Muscle of leg (tissue), 11 donors: ENCODE data around the gene UGT1A6. TPM values are rescaled to one million over a fixed set of nuclear protein-coding genes. Genes with fewer than 3 reads are reported as not detected.

ENCODE experiments used
- DNase-seq: peaks from one replicate; pipeline ENCODE4 v3.0.0; 2013
- H3K27ac ChIP-seq: one replicate; pipeline ENCODE4 v1.5.1; 2013; ENCODE audit warnings: mild to moderate bottlenecking, low read length, control low read depth
- H3K27me3 ChIP-seq: one replicate; pipeline ENCODE4 v1.6.1; 2013; ENCODE audit warnings: low read length; ENCODE audit not compliant: control insufficient read depth, insufficient read depth
- H3K36me3 ChIP-seq: one replicate; pipeline ENCODE4 v1.6.1; 2013; ENCODE audit warnings: low read length; ENCODE audit not compliant: control insufficient read depth, insufficient read depth
- H3K4me1 ChIP-seq: one replicate; pipeline ENCODE4 v1.6.1; 2013; ENCODE audit warnings: low read length; ENCODE audit not compliant: control insufficient read depth, insufficient read depth
- H3K4me3 ChIP-seq: one replicate; pipeline ENCODE4 v1.5.1; 2013; ENCODE audit warnings: low read length, control low read depth
- H3K9me3 ChIP-seq: replicated peaks from 2 replicates; pipeline ENCODE4 v1.6.1; 2013; ENCODE audit warnings: low read depth, low read length; ENCODE audit not compliant: control insufficient read depth
- WGBS: methylation state at CpG from one replicate; pipeline ENCODE4 v1.1.5; 2013; ENCODE audit warnings: missing lambda C conversion rate; ENCODE audit not compliant: insufficient coverage; 5-methylcytosine and 5-hydroxymethylcytosine counted together
- polyA plus RNA-seq, 8 donors: library from polyadenylated mRNA; unstranded; fragments of 120-200 nt; gene quantifications; one replicate each; pipeline versions ENCODE4 v1.2.1 to v1.2.3, GENCODE V29; 2013; ENCODE audit warnings: inconsistent platforms in 1 of 8, low replicate concordance in 1 of 8; ENCODE audit not compliant: insufficient read length in 8 of 8, insufficient read depth in 1 of 8
- total RNA-seq: library from RNA; stranded (reverse); fragments of 120-200 nt; gene quantifications from one replicate; pipeline ENCODE4 v1.2.4, GENCODE V29; 2013

The UGT1A6 gene
- total and polyA plus RNA-seq, 9 donors: 0.16 TPM; not detected in 8

DNA sequence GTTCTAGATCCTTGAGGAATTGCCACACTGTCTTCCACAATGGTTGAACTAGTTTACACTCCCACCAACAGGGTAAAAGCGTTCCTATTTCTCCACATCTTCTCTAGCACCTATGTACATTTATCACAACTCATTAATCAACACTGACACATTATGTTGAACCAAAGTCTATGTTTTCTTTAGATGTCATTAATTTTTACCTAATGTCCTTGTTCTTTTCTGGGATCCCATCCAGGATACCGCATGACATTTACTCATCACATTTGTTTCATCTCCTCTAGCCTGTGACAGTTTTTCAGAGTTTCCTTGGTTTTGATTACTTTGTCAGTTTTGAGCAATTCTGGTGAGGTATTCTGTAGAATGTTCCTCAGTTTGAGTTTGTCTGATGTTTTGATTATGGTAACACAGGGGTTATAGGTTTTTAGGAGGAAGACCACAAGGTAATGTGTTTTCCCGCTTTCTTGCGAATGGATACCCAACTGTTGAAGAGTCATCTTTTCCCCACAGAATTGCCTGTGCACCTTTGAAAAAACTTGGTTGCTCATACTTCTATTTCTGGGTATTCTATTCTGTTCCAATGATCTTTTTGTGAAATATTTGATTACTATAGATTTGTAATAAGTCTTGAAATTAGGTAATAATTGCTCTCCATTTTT lies 24.0 kb upstream of the UGT1A6 start:
- H3K36me3 ChIP-seq: no peaks in the 10 kb centered on the region
- H3K27me3 ChIP-seq: no peaks in the 10 kb centered on the region
- H3K27ac ChIP-seq: no peak overlapping the region
- H3K4me1 ChIP-seq: no peaks in the 10 kb centered on the region
- DNase-seq: no peak
- H3K4me3 ChIP-seq: no peak overlapping the region
- H3K9me3 ChIP-seq: no peaks in the 10 kb centered on the region
- WGBS: no CpG with 5 or more reads among the region's 4 CpGs

GRCh38 chr2:233671290-233672161 lies 21.2 kb upstream of the UGT1A6 start, which contains the start of gene UGT1A9:
TSS of gene UGT1A9 (plus strand) at chr2:233671898. CDS start at chr2:233671935, 37 bp downstream.
- no peak for DNase-seq

GRCh38 chr2:233672886-233673285 lies 19.8 kb upstream of the UGT1A6 start:
- H3K27me3 ChIP-seq: no peaks in the 10 kb centered on the region
- no peak overlapping the region for H3K27ac ChIP-seq
- no CpG with 5 or more reads among the region's 3 CpGs for WGBS
- no peak overlapping the region for H3K4me3 ChIP-seq
- no peaks in the 10 kb centered on the region for H3K4me1 ChIP-seq
- no peak for DNase-seq
- no peaks in the 10 kb centered on the region for H3K36me3 ChIP-seq
- no peaks in the 10 kb centered on the region for H3K9me3 ChIP-seq

More at GRCh38 chr2:233671290-233672161, 21.2 kb upstream of the UGT1A6 start, which contains the start of gene UGT1A9:
- no peaks in the 10 kb centered on the region for H3K27me3 ChIP-seq
- no peak within 1 kb of the TSS for H3K4me3 ChIP-seq
- H3K27ac ChIP-seq: no peak within 1 kb of the TSS
- H3K36me3 ChIP-seq: no peaks in the 10 kb centered on the region
- no peaks in the 10 kb centered on the region for H3K9me3 ChIP-seq
- 94% methylated on average over 2 of the region's 5 CpGs for WGBS
- H3K4me1 ChIP-seq: no peaks in the 10 kb centered on the region

DNA sequence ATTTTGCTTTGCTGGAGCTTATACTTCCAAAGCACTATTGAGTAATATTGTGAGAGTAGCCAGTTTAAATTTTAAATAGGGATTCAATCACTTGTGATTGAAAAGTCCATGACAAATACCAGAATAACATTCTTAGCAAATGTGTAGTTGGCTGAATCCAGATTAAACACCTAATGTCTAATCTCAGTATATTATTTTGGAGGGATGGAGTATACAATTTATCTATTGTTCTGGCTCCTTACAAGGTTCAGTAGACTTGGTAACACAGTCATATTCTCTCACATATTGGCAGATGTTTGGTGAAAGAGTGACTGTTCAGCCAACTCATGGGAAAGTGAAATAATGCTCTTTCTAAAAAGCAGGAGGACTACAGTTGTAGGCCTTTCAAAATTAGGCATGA lies 18.8 kb upstream of the UGT1A6 start:
- H3K27me3 ChIP-seq: no peaks in the 10 kb centered on the region
- H3K36me3 ChIP-seq: no peaks in the 10 kb centered on the region
- no peak overlapping the region for H3K4me3 ChIP-seq
- no peaks in the 10 kb centered on the region for H3K9me3 ChIP-seq
- DNase-seq: no peak
- no peaks in the 10 kb centered on the region for H3K4me1 ChIP-seq
- no peak overlapping the region for H3K27ac ChIP-seq

DNA sequence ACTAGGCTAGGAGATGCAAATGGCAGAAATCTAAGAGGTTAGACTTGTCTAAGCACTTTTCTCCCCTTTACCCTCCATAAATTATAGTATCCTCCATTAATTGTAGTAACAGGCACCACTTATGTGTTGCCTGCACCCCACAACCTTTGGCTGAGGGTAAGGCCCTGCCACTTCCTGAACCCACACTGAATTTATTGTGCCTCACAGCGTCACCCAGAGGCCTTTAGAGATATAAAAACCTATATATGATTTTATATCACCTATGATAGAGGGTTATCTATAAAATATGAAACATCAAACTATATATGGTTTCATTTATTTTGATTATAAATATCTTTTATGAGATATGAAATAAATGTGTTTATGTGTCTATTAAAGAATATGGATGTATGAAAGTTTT lies 18.4 kb upstream of the UGT1A6 start:
- no peaks in the 10 kb centered on the region for H3K9me3 ChIP-seq
- no peak for DNase-seq
- no CpG with 5 or more reads among the region's 1 CpG for WGBS

GRCh38 chr2:233674995-233675394 lies 17.7 kb upstream of the UGT1A6 start:
- no peaks in the 10 kb centered on the region for H3K9me3 ChIP-seq
- no peak overlapping the region for H3K27ac ChIP-seq
- no peaks in the 10 kb centered on the region for H3K36me3 ChIP-seq
- no peak for DNase-seq
- H3K4me3 ChIP-seq: no peak overlapping the region
- 0% methylated on average over 1 of the region's 4 CpGs for WGBS
- H3K4me1 ChIP-seq: no peaks in the 10 kb centered on the region
- H3K27me3 ChIP-seq: no peaks in the 10 kb centered on the region

More for the DNA sequence above, 18.4 kb upstream of the UGT1A6 start:
- H3K27ac ChIP-seq: no peak overlapping the region
- H3K36me3 ChIP-seq: no peaks in the 10 kb centered on the region
- H3K4me1 ChIP-seq: no peaks in the 10 kb centered on the region
- no peak overlapping the region for H3K4me3 ChIP-seq
- H3K27me3 ChIP-seq: no peaks in the 10 kb centered on the region

- no peaks in the 10 kb centered on the region for H3K9me3 ChIP-seq
- WGBS: no CpG with 5 or more reads among the region's 2 CpGs
- H3K4me3 ChIP-seq: no peak overlapping the region
- H3K27me3 ChIP-seq: no peaks in the 10 kb centered on the region
- H3K36me3 ChIP-seq: no peaks in the 10 kb centered on the region
- no peaks in the 10 kb centered on the region for H3K4me1 ChIP-seq
- no peak overlapping the region for H3K27ac ChIP-seq
- no peak for DNase-seq
Observed at GRCh38 chr2:233676046-233676445, 16.6 kb upstream of the UGT1A6 start.

GRCh38 chr2:233679196-233679595 lies 13.5 kb upstream of the UGT1A6 start:
- Histone ChIP-seq H3K36me3 (no peaks in the 10 kb centered on the region), H3K9me3 (no peaks in the 10 kb centered on the region), H3K4me3 (no peak overlapping the region), H3K4me1 (no peaks in the 10 kb centered on the region), H3K27me3 (no peaks in the 10 kb centered on the region), H3K27ac (no peak overlapping the region)
- 80% methylated on average over 2 of the region's 4 CpGs for WGBS
- no peak for DNase-seq

- H3K9me3 ChIP-seq: no peaks in the 10 kb centered on the region
- no peaks in the 10 kb centered on the region for H3K27me3 ChIP-seq
- no peak for DNase-seq
- H3K4me3 ChIP-seq: no peak overlapping the region
- no peaks in the 10 kb centered on the region for H3K4me1 ChIP-seq
- no peak overlapping the region for H3K27ac ChIP-seq
- WGBS: 86% methylated on average over 3 of the region's 4 CpGs
- no peaks in the 10 kb centered on the region for H3K36me3 ChIP-seq
Observed at GRCh38 chr2:233680361-233681045, 12.2 kb upstream of the UGT1A6 start.

- no peak within 1 kb of the TSS for H3K4me3 ChIP-seq
Observed at GRCh38 chr2:233681521-233682099, 11.1 kb upstream of the UGT1A6 start, which contains the start of gene UGT1A7. TSS of gene UGT1A7 (plus strand) at chr2:233681901. CDS start at chr2:233681938, 37 bp downstream.

More at GRCh38 chr2:233681521-233682099, 11.1 kb upstream of the UGT1A6 start, which contains the start of gene UGT1A7:
- Histone ChIP-seq H3K9me3 (no peaks in the 10 kb centered on the region), H3K4me1 (no peaks in the 10 kb centered on the region), H3K27me3 (peaks cover 2% of the 10 kb centered on the region), H3K36me3 (no peaks in the 10 kb centered on the region), H3K27ac (no peak within 1 kb of the TSS)
- no peak for DNase-seq
- no CpG with 5 or more reads among the region's 5 CpGs for WGBS
